NB4 (cell line): ENCODE measurements around the gene LDLRAD1.

ENCODE experiments used
- POLR2A ChIP-seq: IDR thresholded peaks from 2 replicates; pipeline ENCODE4 v1.6.1; 2011; ENCODE audit warnings: mild to moderate bottlenecking; ENCODE audit not compliant: insufficient read length; ENCODE audit errors: extremely low read depth
- TF ChIP-seq, protein P1 (sequence below): IDR thresholded peaks from one replicate; pipeline ENCODE4 v1.5.1; 2012; ENCODE audit warnings: low read depth, low read length
- TF ChIP-seq, protein P2 (sequence below): IDR thresholded peaks from 2 replicates; pipeline ENCODE4 v1.6.1; 2011; ENCODE audit warnings: low read depth, low read length

DNA sequence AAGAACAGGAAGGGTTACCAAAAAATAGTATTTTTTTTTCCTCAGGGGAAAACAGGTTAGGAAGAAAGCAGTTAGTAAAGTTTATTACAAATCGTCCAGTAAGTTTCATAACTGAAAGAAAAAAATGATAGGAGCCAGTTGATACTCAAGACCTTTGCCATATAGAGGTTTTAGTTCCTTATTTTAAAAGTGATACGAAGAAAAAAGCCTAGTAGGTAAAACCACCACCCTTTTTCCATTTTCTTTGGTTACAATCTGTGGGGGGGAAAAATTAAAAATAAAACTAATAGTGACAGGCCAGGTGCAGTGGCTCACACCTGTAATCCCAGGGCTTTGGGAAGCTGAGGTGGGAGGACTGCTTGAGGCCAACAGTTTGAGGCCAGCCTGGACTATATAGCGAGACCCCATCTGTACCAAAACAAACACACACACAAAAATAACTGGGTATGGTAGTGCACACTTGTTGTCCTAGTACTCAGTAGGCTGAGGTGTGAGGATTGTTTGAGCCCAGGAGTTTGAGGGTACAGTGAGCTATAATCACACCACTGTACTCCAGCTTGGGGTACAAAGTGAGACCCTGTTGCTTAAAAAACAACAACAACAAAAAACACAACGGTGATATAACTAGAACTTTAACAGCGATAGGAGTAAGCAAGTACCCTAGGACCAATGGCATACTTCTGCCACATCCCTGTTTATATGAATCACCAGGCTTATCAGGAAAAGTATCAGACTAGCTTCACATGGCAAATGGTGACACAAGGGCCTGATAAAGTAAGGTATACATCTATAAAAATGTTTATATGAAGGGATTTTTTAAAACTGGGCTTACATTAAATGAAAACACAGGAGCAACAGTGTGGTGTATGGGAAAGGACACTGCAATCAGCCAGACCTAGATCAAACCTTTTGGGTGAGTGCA, 29.7 kb upstream of the LDLRAD1 start:
- TF ChIP-seq, protein P1, sequence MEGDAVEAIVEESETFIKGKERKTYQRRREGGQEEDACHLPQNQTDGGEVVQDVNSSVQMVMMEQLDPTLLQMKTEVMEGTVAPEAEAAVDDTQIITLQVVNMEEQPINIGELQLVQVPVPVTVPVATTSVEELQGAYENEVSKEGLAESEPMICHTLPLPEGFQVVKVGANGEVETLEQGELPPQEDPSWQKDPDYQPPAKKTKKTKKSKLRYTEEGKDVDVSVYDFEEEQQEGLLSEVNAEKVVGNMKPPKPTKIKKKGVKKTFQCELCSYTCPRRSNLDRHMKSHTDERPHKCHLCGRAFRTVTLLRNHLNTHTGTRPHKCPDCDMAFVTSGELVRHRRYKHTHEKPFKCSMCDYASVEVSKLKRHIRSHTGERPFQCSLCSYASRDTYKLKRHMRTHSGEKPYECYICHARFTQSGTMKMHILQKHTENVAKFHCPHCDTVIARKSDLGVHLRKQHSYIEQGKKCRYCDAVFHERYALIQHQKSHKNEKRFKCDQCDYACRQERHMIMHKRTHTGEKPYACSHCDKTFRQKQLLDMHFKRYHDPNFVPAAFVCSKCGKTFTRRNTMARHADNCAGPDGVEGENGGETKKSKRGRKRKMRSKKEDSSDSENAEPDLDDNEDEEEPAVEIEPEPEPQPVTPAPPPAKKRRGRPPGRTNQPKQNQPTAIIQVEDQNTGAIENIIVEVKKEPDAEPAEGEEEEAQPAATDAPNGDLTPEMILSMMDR = no peak
- no peak for TF ChIP-seq POLR2A
- TF ChIP-seq, protein P2, sequence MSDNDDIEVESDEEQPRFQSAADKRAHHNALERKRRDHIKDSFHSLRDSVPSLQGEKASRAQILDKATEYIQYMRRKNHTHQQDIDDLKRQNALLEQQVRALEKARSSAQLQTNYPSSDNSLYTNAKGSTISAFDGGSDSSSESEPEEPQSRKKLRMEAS = no peak
